ENCODE measurements around the gene PECR.

- TF ChIP-seq CTCF (IDR thresholded peaks at IDR 0.05) (no peak), POLR2A (IDR thresholded peaks at IDR 0.05) (no peak)
Measured at GRCh38 chr2:216029416-216030129, 52.0 kb downstream of the PECR start.
